GM12891 (cell line): ENCODE measurements around the gene LAT.
"Not testable (repeated sequence)": the region's sequence is repeated elsewhere in the genome, so short reads cannot be mapped to it uniquely, and the experiment has no call there.

ENCODE experiments used
- DNase-seq: peaks from one replicate; pipeline ENCODE4 v3.0.0; 2011; ENCODE audit warnings: low spot score; ENCODE audit not compliant: insufficient read length
- FAIRE-seq: peaks from 2 replicates; lab custom pipeline; 2011; peaks lifted over from hg19 to GRCh38; lab: Jason Lieb, UNC
- PAX5 ChIP-seq: IDR thresholded peaks from 2 replicates; pipeline ENCODE4 v1.6.1; 2011; ENCODE audit warnings: low read length, moderate library complexity, mild to moderate bottlenecking; ENCODE audit not compliant: insufficient read depth, severe bottlenecking
- POLR2A ChIP-seq: IDR thresholded peaks from 2 replicates; pipeline ENCODE4 v1.6.1; 2011; ENCODE audit warnings: low read depth, low read length, control low read depth
- POLR2AphosphoS5 ChIP-seq: IDR thresholded peaks from 2 replicates; pipeline ENCODE4 v1.6.1; 2011; ENCODE audit warnings: low read depth, low read length, control low read depth
- POU2F2 ChIP-seq: IDR thresholded peaks from 2 replicates; pipeline ENCODE4 v1.6.1; 2011; ENCODE audit warnings: low read depth, mild to moderate bottlenecking, control low read depth, low read length, moderate library complexity
- SPI1 ChIP-seq: IDR thresholded peaks from 2 replicates; pipeline ENCODE4 v1.6.1; 2011; ENCODE audit warnings: low read depth, low read length, control low read depth
- TAF1 ChIP-seq: IDR thresholded peaks from 2 replicates; pipeline ENCODE4 v1.6.1; 2011; ENCODE audit warnings: low read depth, low read length, control low read depth

Gene LAT

DNA sequence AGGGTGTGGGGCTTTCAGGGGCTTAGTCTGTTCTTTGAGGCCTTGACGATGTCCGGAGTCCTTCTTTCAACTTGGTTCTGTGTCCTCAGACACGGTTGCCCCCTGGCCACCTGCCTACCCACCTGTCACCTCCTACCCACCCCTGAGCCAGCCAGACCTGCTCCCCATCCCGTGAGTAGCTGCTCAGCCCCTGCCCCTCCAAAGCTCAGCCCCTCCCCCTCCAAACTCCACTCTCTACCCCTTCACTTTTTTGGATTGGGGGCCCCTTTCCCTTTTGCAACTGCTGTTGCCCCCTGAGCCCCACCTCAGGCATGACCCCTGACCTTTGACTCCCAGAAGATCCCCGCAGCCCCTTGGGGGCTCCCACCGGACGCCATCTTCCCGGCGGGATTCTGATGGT is 1.2 kb downstream of the LAT start:
- TF ChIP-seq SPI1 (no peak), POLR2AphosphoS5 (no peak)
- FAIRE-seq = no peak
- DNase-seq = no peak

- DNase-seq (no peak), FAIRE-seq (no peak)
- TF ChIP-seq TAF1 = no peak
- no peak for TF ChIP-seq SPI1
- no peak for TF ChIP-seq PAX5
- TF ChIP-seq POLR2AphosphoS5 = no peak
- TF ChIP-seq POLR2A = no peak
- no peak for TF ChIP-seq POU2F2
Measured at GRCh38 chr16:28986492-28986891, 1.6 kb downstream of the LAT start.

GRCh38 chr16:28987170-28987853 is 2.5 kb downstream of the LAT start:
- no peak for TF ChIP-seq POLR2A
- TF ChIP-seq POLR2AphosphoS5 = no peak
- no peak for TF ChIP-seq POU2F2
- no peak for TF ChIP-seq PAX5
- TF ChIP-seq SPI1 = no peak
- TF ChIP-seq TAF1 = no peak
- FAIRE-seq (no peak), DNase-seq (no peak)

DNA sequence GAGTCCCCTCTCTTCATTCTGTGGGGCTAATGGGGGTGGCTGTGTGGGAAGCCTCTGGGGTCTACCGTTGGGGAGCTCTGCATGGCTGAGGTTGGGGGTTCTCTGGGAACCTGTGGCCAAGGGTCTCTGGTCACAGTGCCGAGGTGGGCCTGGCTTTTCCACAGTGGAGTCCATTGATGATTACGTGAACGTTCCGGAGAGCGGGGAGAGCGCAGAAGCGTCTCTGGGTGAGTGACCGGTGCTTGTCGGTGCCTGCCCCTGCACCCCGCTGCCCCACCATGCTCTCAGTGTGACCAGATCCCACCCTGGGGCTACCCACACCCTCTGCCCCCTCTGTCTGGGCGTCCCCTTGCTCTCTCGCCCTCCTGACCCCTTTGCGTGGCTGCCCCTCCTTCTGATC is 4.5 kb downstream of the LAT start:
- no peak for FAIRE-seq
- DNase-seq = no peak
- no peak for TF ChIP-seq POLR2A
- no peak for TF ChIP-seq POU2F2
- TF ChIP-seq PAX5 = no peak
- TF ChIP-seq SPI1 = no peak
- no peak for TF ChIP-seq POLR2AphosphoS5
- TF ChIP-seq TAF1 = no peak

GRCh38 chr16:28990375-28991040 is 5.7 kb downstream of the LAT start:
- no peak for TF ChIP-seq SPI1
- TF ChIP-seq POLR2A = no peak
- TF ChIP-seq POLR2AphosphoS5 = no peak
- no peak for FAIRE-seq
- no peak for DNase-seq

- DNase-seq (no peak), FAIRE-seq (no peak)
- TF ChIP-seq TAF1 = no peak
- TF ChIP-seq POU2F2 = no peak
- TF ChIP-seq POLR2AphosphoS5 = no peak
- TF ChIP-seq PAX5 = no peak
- no peak for TF ChIP-seq POLR2A
- no peak for TF ChIP-seq SPI1
Measured at GRCh38 chr16:28991687-28992086, 6.8 kb downstream of the LAT start.

DNA sequence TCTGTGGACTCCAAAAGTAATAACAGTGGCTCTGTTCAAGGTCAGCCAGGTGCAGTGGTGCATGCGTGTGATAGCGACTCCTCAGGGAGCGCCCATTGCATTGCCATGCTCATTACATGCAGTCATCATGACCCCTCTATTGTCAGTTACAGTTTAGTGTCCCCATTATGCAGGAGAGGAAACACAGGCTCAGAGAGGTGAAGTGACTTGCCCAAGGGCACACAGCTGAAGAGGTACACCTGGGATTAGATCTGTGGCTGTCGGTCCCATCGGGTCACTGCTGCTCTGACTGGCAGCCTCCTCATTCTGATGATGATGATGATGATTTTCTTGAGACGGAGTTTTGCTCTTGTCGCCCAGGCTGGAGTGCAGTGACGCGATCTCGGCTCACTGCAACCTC is 7.6 kb downstream of the LAT start:
- DNase-seq (no peak), FAIRE-seq (no peak)
- TF ChIP-seq PAX5 = no peak
- TF ChIP-seq POU2F2 = no peak
- no peak for TF ChIP-seq TAF1
- TF ChIP-seq POLR2AphosphoS5 = no peak
- TF ChIP-seq SPI1 = no peak

GRCh38 chr16:28998837-28999236 is 14.0 kb downstream of the LAT start:
- FAIRE-seq = no peak
- TF ChIP-seq SPI1 (no peak), TAF1 (no peak), POU2F2 (no peak), PAX5 (no peak), POLR2AphosphoS5 (no peak), POLR2A (no peak)
- DNase-seq = no peak

GRCh38 chr16:28999577-28999976 is 14.7 kb downstream of the LAT start:
- no peak for FAIRE-seq
- no peak for DNase-seq
- no peak for TF ChIP-seq POLR2AphosphoS5
- 0 out of 2 replicates have a peak, but pooled peaks have one; percentile 24 for TF ChIP-seq SPI1

- FAIRE-seq (no peak), DNase-seq (no peak)
- TF ChIP-seq TAF1 = no peak
- TF ChIP-seq SPI1 = no peak
Measured at GRCh38 chr16:29000019-29000418, 15.2 kb downstream of the LAT start.

DNA sequence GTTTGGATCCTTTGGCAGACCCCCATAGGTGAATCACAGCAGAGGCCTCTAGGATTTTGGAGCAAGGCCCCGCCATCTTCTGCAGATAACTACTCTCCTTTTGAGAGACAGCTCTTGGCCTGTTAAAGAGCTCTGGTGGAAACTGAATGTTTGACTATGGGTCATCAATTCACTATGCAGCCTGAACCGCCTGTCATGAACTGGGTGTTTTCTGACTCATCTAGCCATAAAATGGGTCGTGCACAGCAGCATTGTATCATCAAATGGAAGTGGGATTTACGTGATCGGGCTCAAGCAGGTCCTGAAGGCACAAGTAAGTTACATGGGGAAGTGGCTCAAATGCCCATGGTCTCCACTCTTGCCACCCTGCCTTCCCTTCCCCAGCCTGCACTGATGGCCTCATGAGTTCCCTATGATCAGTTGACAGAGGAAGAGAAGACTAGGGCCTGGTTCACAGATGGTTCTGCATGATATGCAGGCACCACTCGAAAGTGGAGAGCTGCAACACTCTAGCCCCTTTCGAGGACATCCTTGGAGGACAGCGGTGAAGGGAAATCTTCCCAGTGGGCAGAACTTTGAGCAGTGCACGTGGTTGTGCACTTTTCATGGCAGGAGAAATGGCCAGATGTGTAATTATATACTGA is 19.8 kb downstream of the LAT start:
- not testable (repeated sequence) for DNase-seq, FAIRE-seq
